VCaP (cell line): ENCODE measurements around the gene DCAF4.

Experiments
- H3K27ac ChIP-seq: fragments of 450-650 bp; 2 replicates; pipeline ENCODE4 v1.5.1; 2017
- CTCF ChIP-seq: fragments of 450-650 bp; conservative IDR thresholded peaks from 2 replicates; pipeline ENCODE4 v1.5.1; 2017; ENCODE audit warnings: mild to moderate bottlenecking, moderate library complexity

DCAF4 gene

GRCh38 chr14:72882047-72882446 is 44.2 kb upstream of the DCAF4 start:
- TF ChIP-seq CTCF, result no peak
- H3K27ac ChIP-seq, result no peak overlapping the region

- no peak for TF ChIP-seq CTCF
- no peak overlapping the region for H3K27ac ChIP-seq
These were observed 43.8 kb upstream of the DCAF4 start for GRCh38 chr14:72882463-72882862.

GRCh38 chr14:72883109-72883508 is 43.2 kb upstream of the DCAF4 start:
- no peak for TF ChIP-seq CTCF
- H3K27ac ChIP-seq, result no peak overlapping the region

- no peak for TF ChIP-seq CTCF
- no peak overlapping the region for H3K27ac ChIP-seq
These were observed 42.3 kb upstream of the DCAF4 start for GRCh38 chr14:72883961-72884360.

- no peak for TF ChIP-seq CTCF
- H3K27ac ChIP-seq, result no peak overlapping the region
These were observed 41.9 kb upstream of the DCAF4 start for GRCh38 chr14:72884386-72884785.

GRCh38 chr14:72887514-72887913 is 38.8 kb upstream of the DCAF4 start:
- H3K27ac ChIP-seq, result no peak overlapping the region
- no peak for TF ChIP-seq CTCF

- no peak overlapping the region for H3K27ac ChIP-seq
- TF ChIP-seq CTCF, result no peak
These were observed 38.1 kb upstream of the DCAF4 start for GRCh38 chr14:72888192-72888591.

- no peak for TF ChIP-seq CTCF
- no peak overlapping the region for H3K27ac ChIP-seq
These were observed 37.5 kb upstream of the DCAF4 start for GRCh38 chr14:72888636-72889201.
